Vagina (tissue), 2 donors: Measurements from ENCODE around the gene TMEM52.

ENCODE experiments used
- POLR2A ChIP-seq, 2 donors: fragments of 450-650 bp; IDR thresholded peaks; one replicate each; pipeline ENCODE4 v1.6.1; 2017; ENCODE audit warnings: antibody characterized with exemption in 2 of 2, mild to moderate bottlenecking in 2 of 2, moderate library complexity in 2 of 2
- TF ChIP-seq, protein P1 (sequence below), 3 experiments: fragments of 450-650 bp in 2 of 3; fragments of 200-600 bp in 1 of 3; sonication (generic) in 1 of 3; IDR thresholded peaks; one replicate each; pipeline ENCODE4 v1.5.1; 2017 to 2019; ENCODE audit warnings: antibody characterized with exemption in 3 of 3, mild to moderate bottlenecking in 2 of 3, moderate library complexity in 2 of 3

DNA sequence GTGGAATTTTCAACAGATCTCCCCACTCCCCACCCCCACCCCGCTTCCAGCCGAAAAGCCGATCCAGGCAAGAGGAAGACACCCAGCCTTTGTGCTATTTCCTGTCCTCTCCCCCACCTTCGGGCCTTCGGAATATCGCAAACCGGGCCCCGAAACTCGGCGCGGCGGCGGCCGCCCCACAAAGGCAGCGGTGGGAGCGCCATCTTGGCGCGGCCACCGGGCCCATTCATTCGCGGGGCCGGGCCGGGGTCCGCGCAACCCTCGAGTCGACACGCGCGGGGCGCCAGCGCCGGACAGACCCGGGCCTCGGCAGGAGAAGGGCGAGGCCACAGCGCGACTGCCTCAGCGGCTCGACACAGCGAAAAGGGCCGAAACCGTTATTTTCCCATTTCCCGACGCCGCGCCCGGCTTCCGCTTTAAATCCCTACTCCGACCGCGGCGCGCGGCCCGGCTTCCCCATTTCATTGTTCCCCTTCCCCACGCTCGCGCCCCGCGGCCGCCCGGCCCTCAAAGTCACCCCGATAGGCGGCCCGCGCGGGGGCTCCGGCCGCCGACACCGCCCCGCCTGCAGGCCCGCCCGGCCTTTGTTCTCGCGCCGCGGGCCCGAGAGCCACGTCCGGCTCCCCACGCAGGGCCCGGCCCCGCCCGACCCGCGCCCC lies 29.1 kb downstream of the TMEM52 start:
- TF ChIP-seq POLR2A (IDR thresholded peaks at IDR 0.05) = no peak
- TF ChIP-seq, protein P1, sequence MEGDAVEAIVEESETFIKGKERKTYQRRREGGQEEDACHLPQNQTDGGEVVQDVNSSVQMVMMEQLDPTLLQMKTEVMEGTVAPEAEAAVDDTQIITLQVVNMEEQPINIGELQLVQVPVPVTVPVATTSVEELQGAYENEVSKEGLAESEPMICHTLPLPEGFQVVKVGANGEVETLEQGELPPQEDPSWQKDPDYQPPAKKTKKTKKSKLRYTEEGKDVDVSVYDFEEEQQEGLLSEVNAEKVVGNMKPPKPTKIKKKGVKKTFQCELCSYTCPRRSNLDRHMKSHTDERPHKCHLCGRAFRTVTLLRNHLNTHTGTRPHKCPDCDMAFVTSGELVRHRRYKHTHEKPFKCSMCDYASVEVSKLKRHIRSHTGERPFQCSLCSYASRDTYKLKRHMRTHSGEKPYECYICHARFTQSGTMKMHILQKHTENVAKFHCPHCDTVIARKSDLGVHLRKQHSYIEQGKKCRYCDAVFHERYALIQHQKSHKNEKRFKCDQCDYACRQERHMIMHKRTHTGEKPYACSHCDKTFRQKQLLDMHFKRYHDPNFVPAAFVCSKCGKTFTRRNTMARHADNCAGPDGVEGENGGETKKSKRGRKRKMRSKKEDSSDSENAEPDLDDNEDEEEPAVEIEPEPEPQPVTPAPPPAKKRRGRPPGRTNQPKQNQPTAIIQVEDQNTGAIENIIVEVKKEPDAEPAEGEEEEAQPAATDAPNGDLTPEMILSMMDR (IDR thresholded peaks at IDR 0.05) = no peak
